HFFc6 (cell line): Measurements from ENCODE around the gene CEPT1. TPM values are rescaled to one million over a fixed set of nuclear protein-coding genes. Genes with fewer than 3 reads are reported as not detected.

ENCODE experiments used
- DNase-seq: peaks from one replicate; pipeline ENCODE4 v3.0.0-alpha.2; 2018
- H3K27ac Mint-ChIP-seq: 2 replicates; pipeline ENCODE4 v1.8.0; 2020; ENCODE audit warnings: mild to moderate bottlenecking, mixed read lengths
- H3K27me3 Mint-ChIP-seq: 2 replicates; pipeline ENCODE4 v1.8.0; 2021; ENCODE audit warnings: mild to moderate bottlenecking, moderate library complexity, mixed read lengths; ENCODE audit not compliant: insufficient read depth
- H3K36me3 Mint-ChIP-seq: 2 replicates; pipeline ENCODE4 v1.8.0; 2021; ENCODE audit warnings: low read depth, mixed read lengths
- H3K4me1 Mint-ChIP-seq: 2 replicates; pipeline ENCODE4 v1.8.0; 2020; ENCODE audit warnings: low read depth, mixed read lengths
- H3K4me3 Mint-ChIP-seq: 2 replicates; pipeline ENCODE4 v1.8.0; 2020; ENCODE audit warnings: mild to moderate bottlenecking, moderate library complexity, mixed read lengths
- H3K9me3 Mint-ChIP-seq: 2 replicates; pipeline ENCODE4 v1.8.0; 2020; ENCODE audit warnings: mild to moderate bottlenecking, mixed read lengths
- CTCF ChIP-seq: fragments of 200-600 bp; sonication (generic); IDR thresholded peaks from 2 replicates; pipeline ENCODE4 v1.5.0; 2021; ENCODE audit warnings: antibody characterized with exemption, mild to moderate bottlenecking
- total RNA-seq, 6 experiments: library from RNA; stranded (reverse); fragmentation: NEBNext Ultra II Directional; extraction: Animal tissue kit (Norgen Biotek cat#: 25700); gene quantifications; 2 replicates in 1 of 6; 3 replicates in 5 of 6; pipeline ENCODE4 v1.2.3, GENCODE V29; 2021

Gene CEPT1
- total RNA-seq, 6 experiments from 2014 or later, result 26.5 to 38.9 (median 33.5) TPM

GRCh38 chr1:111223126-111223685 lies 83.2 kb downstream of the CEPT1 start:
- no peak for DNase-seq
- no peak overlapping the region for H3K27ac Mint-ChIP-seq
- H3K9me3 Mint-ChIP-seq, result no peaks in the 10 kb centered on the region

GRCh38 chr1:111225091-111225490 lies 85.1 kb downstream of the CEPT1 start:
- peaks cover 6% of the 10 kb centered on the region for H3K27me3 Mint-ChIP-seq
- H3K4me1 Mint-ChIP-seq, result peaks cover 64% of the 10 kb centered on the region
- no peak for TF ChIP-seq CTCF
- no peak for DNase-seq
- H3K4me3 Mint-ChIP-seq, result no peak overlapping the region
- no peaks in the 10 kb centered on the region for H3K36me3 Mint-ChIP-seq
- no peaks in the 10 kb centered on the region for H3K9me3 Mint-ChIP-seq
- no peak overlapping the region for H3K27ac Mint-ChIP-seq

More at GRCh38 chr1:111223126-111223685, 83.2 kb downstream of the CEPT1 start:
- H3K4me1 Mint-ChIP-seq, result peaks cover 49% of the 10 kb centered on the region
- no peaks in the 10 kb centered on the region for H3K36me3 Mint-ChIP-seq
- H3K27me3 Mint-ChIP-seq, result peaks cover 6% of the 10 kb centered on the region
- H3K4me3 Mint-ChIP-seq, result no peak overlapping the region
- no peak; the same call in none of the 2 replicates for TF ChIP-seq CTCF

- H3K27ac Mint-ChIP-seq, result no peak overlapping the region
- H3K27me3 Mint-ChIP-seq, result peaks cover 4% of the 10 kb centered on the region
- H3K4me3 Mint-ChIP-seq, result no peak overlapping the region
- peaks cover 65% of the 10 kb centered on the region for H3K4me1 Mint-ChIP-seq
- no peak for DNase-seq
- no peaks in the 10 kb centered on the region for H3K36me3 Mint-ChIP-seq
- H3K9me3 Mint-ChIP-seq, result no peaks in the 10 kb centered on the region
- no peak for TF ChIP-seq CTCF
Measured at GRCh38 chr1:111225717-111226400, 85.8 kb downstream of the CEPT1 start.

- DNase-seq, result no peak
- H3K27ac Mint-ChIP-seq, result peak within 1 kb of the TSS; percentile 75
- peaks cover 4% of the 10 kb centered on the region for H3K27me3 Mint-ChIP-seq
- no peaks in the 10 kb centered on the region for H3K9me3 Mint-ChIP-seq
- H3K4me3 Mint-ChIP-seq, result no peak within 1 kb of the TSS
- H3K36me3 Mint-ChIP-seq, result no peaks in the 10 kb centered on the region
- H3K4me1 Mint-ChIP-seq, result peaks cover 52% of the 10 kb centered on the region
- no peak for TF ChIP-seq CTCF
Measured at GRCh38 chr1:111227434-111227833, 87.4 kb downstream of the CEPT1 start, which contains the start of gene CHI3L2. TSS of gene CHI3L2 (plus strand) at chr1:111227713. CDS start at chr1:111227730, 17 bp downstream.

GRCh38 chr1:111227851-111228747 lies 88.1 kb downstream of the CEPT1 start:
- Mint-ChIP-seq H3K4me1 (peaks cover 45% of the 10 kb centered on the region), H3K4me3 (no peak overlapping the region), H3K27me3 (peaks cover 4% of the 10 kb centered on the region), H3K9me3 (no peaks in the 10 kb centered on the region), H3K27ac (peak overlapping the region; percentile 75), H3K36me3 (no peaks in the 10 kb centered on the region)
- no peak for TF ChIP-seq CTCF
- peak; percentile 81 for DNase-seq
